Stimulated activated CD4-positive, alpha-beta T cell treated with anti-CD3 and anti-CD28 coated beads, Interleukin-15, amount 100 ng/mL, for 24 hours (primary cell): ENCODE measurements around the gene HTR7.
A peak's percentile ranks its signal among the peaks of the same experiment; 100 is the strongest.
"Not testable (repeated sequence)": the region's sequence is repeated elsewhere in the genome, so short reads cannot be mapped to it uniquely, and the experiment has no call there.

Source experiments
- DNase-seq: peaks from one replicate; pipeline ENCODE4 v3.0.0-alpha.2; 2020

HTR7 gene

GRCh38 chr10:90857635-90858460 is at the start of gene HTR7:
Gene HTR7 (minus strand): TSS chr10:90858039. CDS start chr10:90857671, 368 bp downstream.
- peak; percentile 68 for DNase-seq

GRCh38 chr10:90906596-90906995 is 48.8 kb upstream of the HTR7 start:
- DNase-seq, result no peak

- no peak for DNase-seq
These were observed 48.1 kb upstream of the HTR7 start for GRCh38 chr10:90905925-90906324.

DNA sequence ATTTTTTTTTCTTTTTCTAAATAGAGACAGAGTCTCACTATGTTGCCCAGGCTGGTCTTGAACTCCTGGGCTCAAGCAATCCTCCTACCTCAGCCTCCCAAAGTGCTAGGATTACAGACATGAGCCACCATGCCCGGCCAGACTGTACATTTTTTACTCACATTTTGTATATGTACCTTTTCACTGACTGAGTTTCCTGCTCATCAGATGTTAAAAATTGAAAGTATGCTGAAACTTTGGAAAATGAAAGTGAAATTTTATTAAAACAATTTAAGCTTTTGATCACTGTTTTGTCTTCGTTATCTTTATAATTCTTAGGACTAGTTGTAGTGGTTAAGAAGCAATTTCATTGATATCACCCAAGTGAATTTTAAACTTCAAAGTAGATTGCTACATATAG is 39.1 kb upstream of the HTR7 start:
- not testable (repeated sequence) for DNase-seq

DNA sequence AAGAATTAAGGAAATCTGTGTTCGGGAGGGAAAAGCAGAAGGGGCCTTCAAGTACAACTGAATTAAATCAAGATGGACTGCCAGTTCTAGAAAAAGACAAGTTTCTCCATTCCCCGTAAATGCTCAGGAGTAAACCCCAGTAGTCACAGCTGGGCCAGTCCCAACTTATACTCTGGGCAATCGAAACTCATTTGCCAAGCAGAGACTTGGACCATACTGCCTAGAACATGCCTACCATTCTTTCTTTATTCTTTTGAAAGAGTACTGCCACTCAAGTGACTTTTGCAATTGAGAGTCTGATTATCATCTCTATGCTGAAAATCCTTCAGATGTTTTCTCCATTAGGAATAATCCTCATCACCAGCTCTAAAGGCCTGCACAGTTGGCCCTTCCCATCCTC is 35.4 kb upstream of the HTR7 start:
- no peak for DNase-seq

- DNase-seq, result no peak
These were observed 32.5 kb upstream of the HTR7 start for GRCh38 chr10:90890347-90890746.

- no peak for DNase-seq
These were observed 31.8 kb upstream of the HTR7 start for GRCh38 chr10:90889636-90890035.

DNA sequence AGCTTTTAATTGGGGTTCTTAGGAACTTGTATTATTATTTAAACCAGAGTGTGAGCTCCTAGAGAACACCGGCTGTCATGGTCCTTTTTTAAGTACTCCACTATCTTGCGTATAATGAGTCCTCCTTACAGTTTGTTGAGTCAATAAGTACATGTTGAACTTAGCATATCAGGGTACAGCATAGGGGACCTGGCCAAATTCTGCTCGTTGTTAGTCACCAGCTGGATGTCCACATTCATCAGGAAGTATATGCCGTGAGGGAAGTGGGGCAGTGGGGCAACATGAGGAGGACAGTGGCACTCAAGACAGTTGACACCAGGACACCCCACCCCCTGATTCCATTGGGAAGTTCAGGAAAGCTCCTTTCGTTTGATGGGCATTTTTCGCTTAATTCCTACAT is 30.5 kb upstream of the HTR7 start:
- no peak for DNase-seq

- no peak for DNase-seq
These were observed 29.7 kb upstream of the HTR7 start for GRCh38 chr10:90887555-90887954.

GRCh38 chr10:90885176-90885575 is 27.3 kb upstream of the HTR7 start:
- no peak for DNase-seq

GRCh38 chr10:90884431-90884830 is 26.6 kb upstream of the HTR7 start:
- DNase-seq, result no peak

GRCh38 chr10:90880059-90880719 is 22.4 kb upstream of the HTR7 start:
- DNase-seq, result not testable (repeated sequence)

DNA sequence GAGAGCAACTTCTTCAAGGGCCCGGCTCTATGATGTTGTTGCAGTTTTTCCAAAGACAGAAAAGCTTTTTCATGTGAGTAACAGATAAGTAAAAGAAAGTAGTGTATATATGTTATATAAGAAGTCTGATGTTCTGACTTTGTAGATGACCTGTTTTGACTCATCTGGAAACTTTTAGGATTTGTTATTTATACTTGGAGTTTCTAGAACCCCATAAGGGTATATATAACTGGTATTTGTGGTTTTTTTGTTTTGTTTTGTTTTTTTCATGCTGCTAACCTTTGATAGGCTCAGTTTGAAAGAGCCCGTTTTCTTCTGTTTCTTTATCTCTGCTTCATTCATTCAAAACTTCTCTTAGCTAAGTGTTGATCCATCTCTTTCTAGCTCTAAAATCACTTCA is 21.2 kb upstream of the HTR7 start:
- no peak for DNase-seq

DNA sequence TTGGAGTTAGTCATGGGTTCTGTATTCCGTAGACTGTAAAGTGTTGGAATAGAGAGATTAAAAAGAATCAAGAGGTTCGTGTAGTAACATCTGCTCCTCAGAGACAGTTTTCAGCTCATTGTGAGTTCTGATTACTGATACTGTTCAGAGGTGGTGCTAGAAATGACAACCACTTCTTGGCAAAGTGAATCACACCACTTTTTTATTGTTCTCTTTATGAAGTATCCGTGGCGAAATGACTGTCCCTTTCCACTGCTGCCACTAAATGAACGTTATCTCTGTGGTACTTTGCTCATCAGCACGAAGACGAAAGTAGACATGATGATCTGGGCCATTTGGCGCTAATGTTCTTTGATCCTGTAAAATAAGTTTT is 14.8 kb upstream of the HTR7 start:
- DNase-seq, result peak; percentile 40

- DNase-seq, result peak; percentile 91
These were observed 14.2 kb upstream of the HTR7 start, which contains the start of gene RPP30 for GRCh38 chr10:90871766-90872647. Gene RPP30 (plus strand): TSS chr10:90871974. CDS start chr10:90871987, 13 bp downstream.

DNA sequence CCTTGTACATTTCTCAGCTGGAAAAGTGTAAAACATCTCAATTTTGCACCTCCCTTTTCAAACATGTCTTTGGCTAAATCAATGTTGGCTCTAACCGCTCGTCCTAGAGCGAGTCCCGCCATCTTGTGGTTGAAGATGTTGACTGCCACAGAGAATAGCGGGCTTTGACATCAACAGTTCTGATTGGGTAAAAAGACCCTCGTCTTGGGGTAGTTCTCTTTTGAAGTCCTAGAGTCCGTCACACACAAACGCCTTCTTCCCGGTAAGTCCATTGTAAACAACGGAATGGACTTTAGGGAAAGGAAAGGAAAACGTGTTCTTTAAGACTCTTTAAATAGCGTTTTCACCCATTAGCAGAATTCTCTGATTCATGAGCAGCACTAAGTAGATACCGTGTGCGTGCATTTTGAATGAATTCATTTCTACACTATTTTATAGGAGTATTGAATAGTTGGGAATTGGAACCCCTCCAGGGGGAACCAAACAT is 13.5 kb upstream of the HTR7 start:
- peak; percentile 58 for DNase-seq

DNA sequence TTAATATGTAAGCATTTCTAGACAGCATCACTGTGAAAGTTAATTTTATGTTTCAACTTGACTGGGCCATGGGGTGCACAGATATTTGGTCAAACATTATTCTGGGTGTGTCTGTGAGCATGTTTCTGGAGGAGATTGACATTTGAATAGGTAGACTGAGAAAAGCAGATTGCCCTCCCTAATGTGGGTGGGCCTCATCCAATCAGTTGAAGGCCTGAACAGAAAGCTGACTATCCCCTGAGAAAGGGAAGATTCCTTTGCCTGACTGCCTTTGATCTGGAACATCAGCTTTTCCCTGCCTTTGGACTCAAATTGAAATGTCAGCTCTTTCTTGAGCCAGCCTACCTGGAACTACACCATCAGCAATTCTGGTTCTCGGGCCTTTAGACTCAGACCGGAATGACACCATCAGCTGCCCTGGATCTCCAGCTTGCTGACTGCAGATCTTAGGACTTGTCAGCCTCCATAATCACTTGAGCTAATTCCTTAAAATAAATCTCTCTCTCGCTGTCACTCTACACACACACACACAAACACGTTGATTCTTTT is 8.3 kb upstream of the HTR7 start:
- no peak for DNase-seq

GRCh38 chr10:90865401-90865800 is 7.6 kb upstream of the HTR7 start:
- DNase-seq, result no peak

- no peak for DNase-seq
These were observed 5.2 kb upstream of the HTR7 start for GRCh38 chr10:90862908-90863514.

- DNase-seq, result no peak
These were observed 3.0 kb upstream of the HTR7 start for GRCh38 chr10:90860790-90861189.

DNA sequence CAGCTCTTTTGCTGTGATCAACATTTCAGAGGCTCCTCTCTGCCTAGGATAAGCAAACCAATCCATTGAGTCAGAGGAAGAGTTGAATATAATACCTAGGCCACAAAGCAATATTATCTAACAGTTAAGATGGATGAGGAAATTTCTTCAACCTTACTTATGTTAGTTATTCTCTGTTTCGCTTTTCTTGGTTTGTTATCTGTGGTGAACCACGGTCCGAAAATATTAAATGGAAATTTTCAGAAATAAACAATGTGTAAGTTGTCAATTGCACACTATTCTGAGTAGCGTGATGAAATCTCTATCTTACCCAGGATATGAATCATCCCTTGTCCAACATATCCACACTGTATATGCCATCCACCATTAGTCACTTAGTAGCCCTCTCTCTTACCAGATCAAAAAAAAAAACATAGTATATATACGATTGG is 1.5 kb upstream of the HTR7 start:
- DNase-seq, result no peak

- no peak for DNase-seq
These were observed 676 bp upstream of the HTR7 start for GRCh38 chr10:90858461-90858968.
